ENCODE results near the gene BDH1. TPM values are rescaled to one million over a fixed set of nuclear protein-coding genes. Genes with fewer than 3 reads are reported as not detected.

BDH1 gene
- total RNA-seq, 3 donors from 2014 or later = 14.6 to 33.1 (median 16.4) TPM

DNA sequence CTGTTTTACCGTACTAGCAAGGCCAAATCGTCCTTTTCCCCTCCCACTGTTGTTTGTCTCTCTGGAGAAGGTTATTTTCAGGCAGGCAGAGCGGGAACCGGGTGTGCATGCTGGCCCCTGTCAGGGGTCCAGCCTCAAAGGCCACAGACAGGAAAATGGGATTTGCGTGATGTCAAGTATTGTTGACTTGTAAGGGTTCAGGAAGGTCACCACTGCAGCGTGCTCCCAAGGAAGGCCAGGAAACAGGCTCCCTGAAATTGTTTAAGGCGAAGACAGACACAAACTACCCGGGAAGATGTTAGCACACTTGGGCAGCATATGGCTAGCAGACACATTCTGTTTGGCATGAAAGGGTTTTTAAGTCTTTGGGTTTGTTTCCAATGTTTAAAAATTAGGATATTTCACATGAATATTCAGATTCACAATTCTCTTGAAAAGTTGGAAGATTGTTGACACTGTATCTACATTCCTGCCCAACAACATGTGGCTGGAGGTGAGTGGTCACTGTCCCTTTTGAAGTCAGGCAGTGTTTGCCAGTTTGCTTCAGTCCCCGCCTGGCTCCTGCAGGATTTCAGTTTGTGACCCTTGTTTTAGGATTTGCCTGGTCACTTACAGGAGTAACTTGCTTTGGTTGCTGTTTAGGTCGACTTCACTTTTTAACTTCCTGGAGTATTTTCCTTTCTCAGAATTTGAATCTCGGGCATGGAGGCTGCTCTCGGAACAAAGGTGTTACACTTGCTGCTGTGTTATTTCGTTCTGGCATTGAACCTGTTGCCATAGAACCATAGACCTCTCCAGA is 90.4 kb downstream of the BDH1 start:
- TF ChIP-seq POLR2AphosphoS5 (IDR thresholded peaks at IDR 0.05) (no peak), POLR2A (IDR thresholded peaks at IDR 0.05) (no peak), CTCF (IDR thresholded peaks at IDR 0.05) (no peak)
- Histone ChIP-seq H3K4me1 (peaks cover 0 to 5% of the 10 kb centered on the region in 2 donors), H3K27ac (no peak overlapping the region), H3K9me3 (no peaks in the 10 kb centered on the region), H3K27me3 (no peaks in the 10 kb centered on the region), H3K4me3 (no peak overlapping the region), H3K36me3 (no peaks in the 10 kb centered on the region)
- intact Hi-C loops (cut with DNase I; ENCODE audit: low total_unique reads) = no loop called here
- no peak for DNase-seq (ENCODE audit: low spot score in 2 of 2)

GRCh38 chr3:197464794-197465193 is 91.0 kb downstream of the BDH1 start:
- Histone ChIP-seq H3K36me3 (no peaks in the 10 kb centered on the region), H3K4me1 (peaks cover 0 to 5% of the 10 kb centered on the region in 2 donors), H3K9me3 (no peaks in the 10 kb centered on the region), H3K27ac (no peak overlapping the region), H3K4me3 (no peak overlapping the region), H3K27me3 (no peaks in the 10 kb centered on the region)
- DNase-seq (ENCODE audit: low spot score in 2 of 2) = no peak
- intact Hi-C loops (cut with DNase I; ENCODE audit: low total_unique reads) = no loop called here
- TF ChIP-seq CTCF (IDR thresholded peaks at IDR 0.05) (no peak), POLR2A (IDR thresholded peaks at IDR 0.05) (no peak), POLR2AphosphoS5 (IDR thresholded peaks at IDR 0.05) (no peak)

DNA sequence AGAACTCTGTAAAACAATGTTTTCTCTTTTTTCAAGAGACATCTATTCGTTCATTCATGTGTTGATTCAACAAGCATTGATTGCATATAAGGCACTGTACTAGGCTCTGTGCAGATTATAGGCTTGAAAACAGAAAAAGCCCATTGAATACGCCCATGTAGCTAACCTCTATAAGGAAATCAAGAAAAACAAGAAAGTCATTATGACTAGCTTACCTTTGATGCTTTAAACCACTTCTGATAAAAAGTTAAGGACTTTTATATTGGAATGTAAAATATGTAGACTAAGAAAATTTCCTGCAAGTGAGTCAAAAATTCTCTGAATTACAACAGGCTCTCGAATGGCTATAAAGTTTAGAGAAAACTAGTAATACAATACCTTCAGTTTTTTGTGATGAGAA is 92.5 kb downstream of the BDH1 start:
- no peaks in the 10 kb centered on the region for H3K36me3 ChIP-seq
- H3K27ac ChIP-seq = no peak overlapping the region
- no peak overlapping the region for H3K4me3 ChIP-seq
- H3K4me1 ChIP-seq = peaks cover 0 to 5% of the 10 kb centered on the region in 2 donors
- H3K27me3 ChIP-seq = no peaks in the 10 kb centered on the region
- TF ChIP-seq POLR2A (IDR thresholded peaks at IDR 0.05) (no peak), POLR2AphosphoS5 (IDR thresholded peaks at IDR 0.05) (no peak), CTCF (IDR thresholded peaks at IDR 0.05) (no peak)
- intact Hi-C loops (cut with DNase I; ENCODE audit: low total_unique reads) = no loop called here
- no peak for DNase-seq (ENCODE audit: low spot score in 2 of 2)
- no peaks in the 10 kb centered on the region for H3K9me3 ChIP-seq

DNA sequence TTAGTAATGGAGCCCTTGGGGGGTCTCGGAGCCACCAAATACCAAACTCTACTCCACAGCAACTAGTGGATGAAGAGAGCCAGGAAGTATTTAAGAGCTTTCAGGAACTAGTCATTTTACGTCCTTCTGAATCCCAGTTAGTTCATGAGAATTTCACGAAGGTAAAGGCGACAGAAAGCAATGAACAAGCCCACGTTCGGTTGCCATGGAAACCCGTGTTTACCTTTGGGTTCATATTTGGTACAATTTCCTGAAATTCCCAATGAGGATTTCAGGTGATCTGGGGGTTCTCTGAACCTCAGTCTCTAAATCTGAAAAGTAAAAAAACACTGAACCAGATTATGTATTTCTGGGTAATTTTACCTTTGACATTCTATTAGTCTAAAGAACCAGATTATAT is 93.0 kb downstream of the BDH1 start:
- H3K4me3 ChIP-seq = no peak overlapping the region
- H3K27me3 ChIP-seq = no peaks in the 10 kb centered on the region
- no peak for DNase-seq (ENCODE audit: low spot score in 2 of 2)
- peaks cover 0 to 5% of the 10 kb centered on the region in 2 donors for H3K4me1 ChIP-seq
- intact Hi-C loops (cut with DNase I; ENCODE audit: low total_unique reads) = no loop called here
- TF ChIP-seq CTCF (IDR thresholded peaks at IDR 0.05) (no peak), POLR2A (IDR thresholded peaks at IDR 0.05) (no peak), POLR2AphosphoS5 (IDR thresholded peaks at IDR 0.05) (no peak)
- H3K36me3 ChIP-seq = no peaks in the 10 kb centered on the region
- no peak overlapping the region for H3K27ac ChIP-seq
- no peaks in the 10 kb centered on the region for H3K9me3 ChIP-seq

GRCh38 chr3:197460639-197461038 is 95.1 kb downstream of the BDH1 start:
- no peaks in the 10 kb centered on the region for H3K27me3 ChIP-seq
- intact Hi-C loops (cut with DNase I; ENCODE audit: low total_unique reads) = no loop called here
- TF ChIP-seq POLR2A (IDR thresholded peaks at IDR 0.05) (no peak), POLR2AphosphoS5 (IDR thresholded peaks at IDR 0.05) (no peak), CTCF (IDR thresholded peaks at IDR 0.05) (no peak)
- H3K4me3 ChIP-seq = no peak overlapping the region
- DNase-seq (ENCODE audit: low spot score in 2 of 2) = no peak
- H3K9me3 ChIP-seq = no peaks in the 10 kb centered on the region
- H3K4me1 ChIP-seq = no peaks in the 10 kb centered on the region
- no peaks in the 10 kb centered on the region for H3K36me3 ChIP-seq
- no peak overlapping the region for H3K27ac ChIP-seq

Measured in breast epithelium (tissue), 4 donors.